CD4-positive, alpha-beta T cell (primary cell): ENCODE measurements around the gene LRRC72. TPM values are rescaled to one million over a fixed set of nuclear protein-coding genes. Genes with fewer than 3 reads are reported as not detected.

Experiments
- ATAC-seq: fragments of 200-7000 bp; cut with Tn5 transposase; one replicate; pipeline ENCODE4 v1.10.0; 2022; ENCODE audit warnings: mild to moderate bottlenecking; ENCODE audit not compliant: poor library complexity
- CTCF ChIA-PET: fragments of 350-600 bp; sonication (Branson Sonifier 250); formaldehyde crosslinking; loops from one replicate; lab custom pipeline; 2021; ENCODE audit warnings: antibody characterized with exemption, inconsistent platforms; lab: Charles Lee
- POLR2A ChIA-PET: fragments of 350-600 bp; sonication (Branson Sonifier 250); formaldehyde crosslinking; loops from one replicate; lab custom pipeline; 2021; ENCODE audit warnings: antibody characterized with exemption, inconsistent platforms; lab: Charles Lee
- DNase-seq, 14 experiments: peaks; one replicate each; pipeline ENCODE4 v3.0.0-alpha.2; 2013 to 2020; ENCODE audit warnings: mixed read lengths in 2 of 14
- H3K27ac ChIP-seq, 2 donors: one replicate each; pipeline versions ENCODE4 v1.5.1 to v1.7.0; 2013; ENCODE audit warnings: low read length in 2 of 2, low read depth in 1 of 2, mild to moderate bottlenecking in 1 of 2
- H3K27me3 ChIP-seq, 2 experiments: 1 replicate in 1 of 2; 2 replicates in 1 of 2; pipeline versions ENCODE4 v1.6.1 to v1.7.0; 2013; ENCODE audit warnings: low read length in 2 of 2, control low read depth in 1 of 2, mild to moderate bottlenecking in 1 of 2, moderate library complexity in 1 of 2; ENCODE audit not compliant: insufficient read depth in 2 of 2, control insufficient read depth in 1 of 2
- H3K36me3 ChIP-seq: one replicate; pipeline ENCODE4 v1.6.1; 2013; ENCODE audit warnings: low read length, control low read depth; ENCODE audit not compliant: insufficient read depth
- H3K4me1 ChIP-seq: one replicate; pipeline ENCODE4 v1.6.1; 2013; ENCODE audit warnings: low read length, control low read depth; ENCODE audit not compliant: insufficient read depth
- H3K4me3 ChIP-seq: one replicate; pipeline ENCODE4 v1.5.1; 2013; ENCODE audit warnings: mild to moderate bottlenecking, low read length, moderate library complexity
- H3K9me3 ChIP-seq, 2 experiments: 1 replicate in 1 of 2; 2 replicates in 1 of 2; pipeline versions ENCODE4 v1.6.1 to v1.7.0; 2013; ENCODE audit warnings: low read length in 2 of 2, mild to moderate bottlenecking in 2 of 2, control low read depth in 1 of 2, moderate library complexity in 1 of 2; ENCODE audit not compliant: control insufficient read depth in 1 of 2, insufficient read depth in 1 of 2
- H3K27ac Mint-ChIP-seq: one replicate; pipeline ENCODE4 v1.8.0; 2020; ENCODE audit warnings: mixed read lengths
- H3K27me3 Mint-ChIP-seq: one replicate; pipeline ENCODE4 v1.8.0; 2021; ENCODE audit warnings: mixed read lengths
- H3K36me3 Mint-ChIP-seq: one replicate; pipeline ENCODE4 v1.8.0; 2021; ENCODE audit warnings: low read depth, mixed read lengths
- H3K4me1 Mint-ChIP-seq: one replicate; pipeline ENCODE4 v1.8.0; 2021; ENCODE audit warnings: low read depth, mixed read lengths
- H3K4me3 Mint-ChIP-seq: one replicate; pipeline ENCODE4 v1.8.0; 2020; ENCODE audit warnings: mild to moderate bottlenecking, mixed read lengths
- H3K9me3 Mint-ChIP-seq: one replicate; pipeline ENCODE4 v1.8.0; 2020; ENCODE audit warnings: mixed read lengths
- CTCF ChIP-seq: fragments of 200-600 bp; IDR thresholded peaks from one replicate; pipeline ENCODE4 v1.8.0; 2022; ENCODE audit warnings: antibody characterized with exemption, mild to moderate bottlenecking
- intact Hi-C, 2 experiments: fragments of 100-400 bp; cut with DNase I in 1 of 2; cut with micrococcal nuclease in 1 of 2; formaldehyde crosslinking; loops; one replicate each; pipeline versions ENCODE4 v1.15.1 to v1.9.0; 2023 to 2025; cut with DNase I, micrococcal nuclease
- total RNA-seq, 174 experiments: library from RNA in 2 of 174; stranded (reverse) in 2 of 174; gene quantifications; one replicate each; pipeline ENCODE4 v1.2.3 and lab custom pipeline; 2021 to 2026

The LRRC72 gene
- total RNA-seq, 2 experiments from 2014 or later, result not detected

GRCh38 chr7:16484453-16485158, 42.0 kb upstream of the LRRC72 start:
- ChIA-PET CTCF (no interaction called here), POLR2A (no interaction called here)
- DNase-seq (no peak), ATAC-seq (no peak)
- Histone ChIP-seq H3K9me3 (no peaks in the 10 kb centered on the region), H3K27ac (no peak overlapping the region), H3K36me3 (no peaks in the 10 kb centered on the region), H3K4me3 (no peak overlapping the region), H3K27me3 (no peaks in the 10 kb centered on the region), H3K4me1 (no peaks in the 10 kb centered on the region)
- Mint-ChIP-seq H3K27me3 (no peaks in the 10 kb centered on the region), H3K36me3 (no peaks in the 10 kb centered on the region), H3K4me1 (no peaks in the 10 kb centered on the region), H3K9me3 (no peaks in the 10 kb centered on the region), H3K27ac (no peak overlapping the region), H3K4me3 (no peak overlapping the region)
- intact Hi-C loops, result no loop called here
- no peak for TF ChIP-seq CTCF

- DNase-seq (no peak), ATAC-seq (no peak)
- H3K9me3 ChIP-seq, result no peaks in the 10 kb centered on the region
- no peak overlapping the region for H3K27ac ChIP-seq
- intact Hi-C loops, result no loop called here
- H3K9me3 Mint-ChIP-seq, result no peaks in the 10 kb centered on the region
- peaks cover 3% of the 10 kb centered on the region for H3K27me3 Mint-ChIP-seq
- ChIA-PET POLR2A (no interaction called here), CTCF (no interaction called here)
- TF ChIP-seq CTCF, result no peak
- no peak overlapping the region for H3K4me3 ChIP-seq
- H3K27me3 ChIP-seq, result no peaks in the 10 kb centered on the region
- no peaks in the 10 kb centered on the region for H3K36me3 Mint-ChIP-seq
- H3K4me1 ChIP-seq, result no peaks in the 10 kb centered on the region
- H3K4me1 Mint-ChIP-seq, result no peaks in the 10 kb centered on the region
- H3K27ac Mint-ChIP-seq, result no peak overlapping the region
- no peaks in the 10 kb centered on the region for H3K36me3 ChIP-seq
- no peak overlapping the region for H3K4me3 Mint-ChIP-seq
Measured at GRCh38 chr7:16491148-16491547, 35.5 kb upstream of the LRRC72 start.

- no peaks in the 10 kb centered on the region for H3K9me3 Mint-ChIP-seq
- ChIA-PET POLR2A (no interaction called here), CTCF (no interaction called here)
- H3K4me1 Mint-ChIP-seq, result no peaks in the 10 kb centered on the region
- H3K4me1 ChIP-seq, result no peaks in the 10 kb centered on the region
- no peaks in the 10 kb centered on the region for H3K36me3 Mint-ChIP-seq
- H3K27me3 Mint-ChIP-seq, result peaks cover 7% of the 10 kb centered on the region
- no peaks in the 10 kb centered on the region for H3K27me3 ChIP-seq
- H3K27ac Mint-ChIP-seq, result no peak overlapping the region
- no peaks in the 10 kb centered on the region for H3K36me3 ChIP-seq
- no peaks in the 10 kb centered on the region for H3K9me3 ChIP-seq
- no peak for DNase-seq
- H3K4me3 Mint-ChIP-seq, result no peak overlapping the region
- H3K4me3 ChIP-seq, result no peak overlapping the region
- no peak for ATAC-seq
- no peak for TF ChIP-seq CTCF
- intact Hi-C loops, result no loop called here
- no peak overlapping the region for H3K27ac ChIP-seq
Measured at GRCh38 chr7:16492513-16493062, 34.0 kb upstream of the LRRC72 start.
